MM.1S (cell line): ENCODE results near the gene EIF2A.

Experiments
- EZH2 ChIP-seq: fragments of 300-600 bp; sonication (generic); optimal IDR thresholded peaks from 2 replicates; pipeline ENCODE3; 2017; ENCODE audit warnings: low read depth, mild to moderate bottlenecking, antibody characterized with exemption, low read length, mixed read lengths
- TF ChIP-seq, protein P1 (sequence below): fragments of 300-600 bp; sonication (generic); IDR thresholded peaks from 2 replicates; pipeline ENCODE4 v1.5.1; 2016; ENCODE audit warnings: antibody characterized with exemption, low read length, mixed read lengths

DNA sequence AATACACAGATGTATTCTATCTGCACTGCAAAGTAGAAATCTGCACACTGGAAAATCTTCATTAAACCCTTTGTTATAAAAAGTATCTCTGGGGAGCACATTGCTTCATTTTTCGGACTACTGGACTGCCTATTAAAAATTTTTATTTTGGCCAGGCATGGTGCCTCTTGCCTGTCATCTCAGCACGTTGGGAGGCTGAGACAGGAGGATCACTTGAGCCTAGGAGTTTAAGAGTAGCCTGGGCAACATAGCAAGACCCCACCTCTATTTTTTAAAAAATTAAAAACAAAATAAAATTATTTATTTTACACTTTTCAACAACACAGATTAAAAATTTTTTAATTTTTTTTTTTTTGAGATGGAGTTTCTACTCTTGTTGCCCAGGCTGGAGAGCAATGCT is 6.3 kb upstream of the EIF2A start:
- TF ChIP-seq, protein P1, sequence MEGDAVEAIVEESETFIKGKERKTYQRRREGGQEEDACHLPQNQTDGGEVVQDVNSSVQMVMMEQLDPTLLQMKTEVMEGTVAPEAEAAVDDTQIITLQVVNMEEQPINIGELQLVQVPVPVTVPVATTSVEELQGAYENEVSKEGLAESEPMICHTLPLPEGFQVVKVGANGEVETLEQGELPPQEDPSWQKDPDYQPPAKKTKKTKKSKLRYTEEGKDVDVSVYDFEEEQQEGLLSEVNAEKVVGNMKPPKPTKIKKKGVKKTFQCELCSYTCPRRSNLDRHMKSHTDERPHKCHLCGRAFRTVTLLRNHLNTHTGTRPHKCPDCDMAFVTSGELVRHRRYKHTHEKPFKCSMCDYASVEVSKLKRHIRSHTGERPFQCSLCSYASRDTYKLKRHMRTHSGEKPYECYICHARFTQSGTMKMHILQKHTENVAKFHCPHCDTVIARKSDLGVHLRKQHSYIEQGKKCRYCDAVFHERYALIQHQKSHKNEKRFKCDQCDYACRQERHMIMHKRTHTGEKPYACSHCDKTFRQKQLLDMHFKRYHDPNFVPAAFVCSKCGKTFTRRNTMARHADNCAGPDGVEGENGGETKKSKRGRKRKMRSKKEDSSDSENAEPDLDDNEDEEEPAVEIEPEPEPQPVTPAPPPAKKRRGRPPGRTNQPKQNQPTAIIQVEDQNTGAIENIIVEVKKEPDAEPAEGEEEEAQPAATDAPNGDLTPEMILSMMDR, result no peak
- TF ChIP-seq EZH2, result no peak
